HG03439 (cell line): Measurements from ENCODE around the gene MRPL11.
A peak's percentile ranks its signal among the peaks of the same experiment; 100 is the strongest.

Experiments
- ATAC-seq: cut with Tn5 transposase; IDR thresholded peaks from one replicate; pipeline ENCODE4 v1.9.1; 2021; ENCODE audit warnings: mild to moderate bottlenecking, moderate library complexity; ENCODE audit not compliant: unreplicated experiment

The MRPL11 gene

GRCh38 chr11:66438504-66439466 lies at the start of gene MRPL11:
MRPL11 (minus strand) TSS chr11:66438848; CDS start chr11:66438754, 94 bp downstream.
- peak; percentile 94 for ATAC-seq

GRCh38 chr11:66484806-66485380 lies 46.2 kb upstream of the MRPL11 start:
- no peak for ATAC-seq

GRCh38 chr11:66480117-66480938 lies 41.7 kb upstream of the MRPL11 start, which contains the start of gene DPP3:
DPP3 (plus strand) TSS chr11:66480434; CDS start chr11:66482201, 1,767 bp downstream.
- peak; percentile 84 for ATAC-seq

- no peak for ATAC-seq
Measured at GRCh38 chr11:66479394-66480116, 40.9 kb upstream of the MRPL11 start.

GRCh38 chr11:66478729-66479393 lies 40.2 kb upstream of the MRPL11 start:
- no peak for ATAC-seq

- no peak for ATAC-seq
Measured at GRCh38 chr11:66477263-66478201, 38.9 kb upstream of the MRPL11 start.

- ATAC-seq = no peak
Measured at GRCh38 chr11:66476841-66477251, 38.2 kb upstream of the MRPL11 start.

- ATAC-seq = no peak
Measured at GRCh38 chr11:66476173-66476840, 37.7 kb upstream of the MRPL11 start.

- ATAC-seq = no peak
Measured at GRCh38 chr11:66475349-66476172, 36.9 kb upstream of the MRPL11 start.

GRCh38 chr11:66473608-66474515 lies 35.2 kb upstream of the MRPL11 start:
- ATAC-seq = no peak

GRCh38 chr11:66473167-66473566 lies 34.5 kb upstream of the MRPL11 start:
- ATAC-seq = no peak

GRCh38 chr11:66472054-66472453 lies 33.4 kb upstream of the MRPL11 start:
- ATAC-seq = no peak

- ATAC-seq = no peak
Measured at GRCh38 chr11:66471142-66471541, 32.5 kb upstream of the MRPL11 start.

- ATAC-seq = no peak
Measured at GRCh38 chr11:66470015-66470414, 31.4 kb upstream of the MRPL11 start.

GRCh38 chr11:66469441-66469840 lies 30.8 kb upstream of the MRPL11 start:
- no peak for ATAC-seq

GRCh38 chr11:66468691-66469090 lies 30.0 kb upstream of the MRPL11 start:
- ATAC-seq = no peak
